NCI-H526 (cell line): ENCODE data around the gene TUBB.
A peak's percentile ranks its signal among the peaks of the same experiment; 100 is the strongest.
"Not testable (repeated sequence)": the region's sequence is repeated elsewhere in the genome, so short reads cannot be mapped to it uniquely, and the experiment has no call there.

ENCODE experiments used
- DNase-seq, 2 experiments: peaks; one replicate each; lab custom pipeline; 2025; lab: John Stamatoyannopoulos, UW

TUBB gene

GRCh38 chr6:30719356-30719755 lies 796 bp upstream of the TUBB start:
- DNase-seq: peak; percentile 46 to 61

DNA sequence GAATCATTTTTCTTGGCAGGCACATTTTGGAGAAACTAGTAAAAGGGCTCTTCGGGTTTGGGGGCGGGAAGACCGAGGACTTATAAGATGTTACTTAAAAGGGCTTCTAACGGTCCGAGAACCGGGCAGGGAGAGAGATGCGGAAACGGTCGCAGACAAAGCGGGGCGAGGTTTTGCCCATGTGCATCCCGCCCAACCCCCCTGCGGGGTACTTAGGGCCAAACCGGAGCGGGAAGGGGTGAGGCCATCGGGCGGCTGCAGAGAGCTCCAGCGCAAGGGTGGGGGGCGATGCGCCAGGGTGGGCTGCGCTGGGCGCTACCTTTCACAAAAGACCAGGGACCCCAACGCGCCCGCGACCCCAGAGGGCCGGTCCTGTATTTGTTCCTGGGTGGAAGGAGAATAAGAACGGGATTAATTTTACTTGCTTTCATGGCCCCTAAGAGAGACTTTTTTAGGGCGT lies 616 bp downstream of the TUBB start:
- DNase-seq: peak; percentile 57 to 72

GRCh38 chr6:30721198-30722024 lies 1.3 kb downstream of the TUBB start:
- peak; percentile 61 to 93 for DNase-seq

GRCh38 chr6:30722025-30722279 lies 1.8 kb downstream of the TUBB start:
- DNase-seq: peak in 1 of 2 experiments; percentile 39

DNA sequence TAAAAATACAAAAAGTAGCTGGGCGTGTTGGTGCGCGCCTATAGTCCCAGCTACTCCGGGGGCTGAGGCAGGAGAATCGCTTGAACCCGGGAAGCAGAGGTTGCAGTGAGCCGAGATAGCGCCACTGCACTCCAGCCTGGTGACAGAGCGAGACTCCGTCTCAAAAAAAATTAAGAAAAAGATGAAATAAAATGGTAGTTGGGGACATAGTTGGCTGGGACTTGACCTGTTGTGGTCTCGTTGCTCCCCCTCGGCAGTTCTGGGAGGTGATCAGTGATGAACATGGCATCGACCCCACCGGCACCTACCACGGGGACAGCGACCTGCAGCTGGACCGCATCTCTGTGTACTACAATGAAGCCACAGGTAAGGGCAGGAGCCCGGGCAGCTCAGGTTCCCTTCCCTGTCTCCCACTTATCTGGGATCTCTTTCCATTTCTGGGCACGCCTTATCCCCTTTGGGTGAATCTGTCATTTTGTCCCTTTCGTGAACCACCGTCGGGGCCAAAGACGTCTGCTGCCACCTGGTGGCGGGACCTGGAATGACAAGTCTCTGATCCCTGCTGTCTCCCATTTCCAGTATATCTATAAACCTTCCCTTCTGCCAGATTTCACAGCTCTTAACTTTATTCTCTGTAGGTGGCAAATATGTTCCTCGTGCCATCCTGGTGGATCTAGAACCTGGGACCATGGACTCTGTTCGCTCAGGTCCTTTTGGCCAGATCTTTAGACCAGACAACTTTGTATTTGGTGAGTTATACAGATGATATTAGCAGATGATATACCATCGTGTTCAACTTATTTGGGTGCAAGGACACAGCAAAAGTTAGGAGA lies 2.3 kb downstream of the TUBB start:
- peak; percentile 66 to 80 for DNase-seq

- DNase-seq: not testable (repeated sequence)
Observed at GRCh38 chr6:30723159-30723842, 3.1 kb downstream of the TUBB start.

GRCh38 chr6:30723843-30724741 lies 3.9 kb downstream of the TUBB start:
- not testable (repeated sequence) for DNase-seq

DNA sequence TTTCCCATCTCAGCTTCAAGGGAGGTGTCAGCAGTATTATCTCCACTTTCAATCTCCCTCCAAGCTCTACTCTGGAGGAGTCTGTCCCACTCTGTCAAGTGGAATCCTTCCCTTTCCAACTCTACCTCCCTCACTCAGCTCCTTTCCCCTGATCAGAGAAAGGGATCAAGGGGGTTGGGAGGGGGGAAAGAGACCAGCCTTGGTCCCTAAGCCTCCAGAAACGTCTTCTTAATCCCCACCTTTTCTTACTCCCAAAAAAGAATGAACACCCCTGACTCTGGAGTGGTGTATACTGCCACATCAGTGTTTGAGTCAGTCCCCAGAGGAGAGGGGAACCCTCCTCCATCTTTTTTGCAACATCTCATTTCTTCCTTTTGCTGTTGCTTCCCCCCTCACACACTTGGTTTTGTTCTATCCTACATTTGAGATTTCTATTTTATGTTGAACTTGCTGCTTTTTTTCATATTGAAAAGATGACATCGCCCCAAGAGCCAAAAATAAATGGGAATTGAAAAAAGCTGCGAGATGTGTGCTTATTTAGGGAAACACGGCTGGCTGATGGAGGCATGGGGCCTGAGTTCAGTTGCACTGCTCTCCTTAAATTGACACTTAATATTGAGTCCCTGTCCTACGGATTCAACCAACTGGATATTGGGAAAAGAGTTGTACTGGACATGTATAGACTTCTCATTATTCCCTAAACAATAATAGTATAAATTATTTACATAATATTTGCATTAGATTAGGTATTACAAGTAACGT lies 4.9 kb downstream of the TUBB start:
- DNase-seq: peak in 1 of 2 experiments; percentile 45

GRCh38 chr6:30725713-30726505 lies 5.8 kb downstream of the TUBB start:
- peak in 1 of 2 experiments; percentile 65 for DNase-seq

GRCh38 chr6:30726506-30727413 lies 6.6 kb downstream of the TUBB start:
- no peak for DNase-seq

GRCh38 chr6:30727920-30728553 lies 7.9 kb downstream of the TUBB start:
- DNase-seq: no peak

DNA sequence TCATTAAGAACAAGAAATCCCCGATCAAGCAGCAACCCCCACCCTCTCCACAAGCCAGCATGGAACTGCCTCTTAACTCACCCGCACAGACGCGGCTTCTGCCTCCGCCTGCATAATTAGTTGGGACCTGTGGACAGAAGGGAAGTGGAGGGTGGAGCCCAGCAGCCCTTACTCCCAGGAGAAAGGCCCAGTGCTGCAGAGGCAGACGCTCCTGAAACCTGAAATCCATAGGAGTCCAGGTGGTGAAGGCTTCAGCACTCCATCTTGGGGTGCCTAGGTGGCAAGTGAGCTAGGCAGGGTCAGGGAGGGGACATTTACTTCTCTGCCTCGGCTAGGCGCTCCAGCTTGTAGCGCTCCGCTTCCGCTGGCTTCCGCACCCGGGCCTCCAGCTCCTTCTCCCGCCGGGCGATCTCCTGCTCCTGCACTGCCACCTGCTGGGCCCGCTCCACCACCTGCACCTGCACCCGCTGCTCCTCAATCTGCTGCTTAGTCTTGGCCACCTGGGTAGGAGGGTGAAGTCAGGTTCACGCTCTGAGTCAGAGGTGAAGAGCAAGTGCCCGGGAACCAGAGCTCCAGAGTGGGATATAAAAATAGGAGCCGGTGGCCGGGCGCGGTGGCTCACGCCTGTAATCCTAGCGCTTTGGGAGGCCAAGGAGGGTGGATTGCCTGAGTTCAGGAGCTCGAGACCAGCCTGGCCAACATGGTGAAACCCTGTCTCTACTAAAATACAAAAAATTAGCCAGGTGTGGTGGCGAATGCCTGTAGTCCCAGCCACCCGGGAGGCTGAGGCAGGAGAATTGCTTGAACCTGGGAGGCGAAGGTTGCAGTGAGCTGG lies 10.7 kb downstream of the TUBB start:
- peak; percentile 49 to 94 for DNase-seq

- no peak for DNase-seq
Observed at GRCh38 chr6:30732237-30732943, 12.2 kb downstream of the TUBB start.

DNA sequence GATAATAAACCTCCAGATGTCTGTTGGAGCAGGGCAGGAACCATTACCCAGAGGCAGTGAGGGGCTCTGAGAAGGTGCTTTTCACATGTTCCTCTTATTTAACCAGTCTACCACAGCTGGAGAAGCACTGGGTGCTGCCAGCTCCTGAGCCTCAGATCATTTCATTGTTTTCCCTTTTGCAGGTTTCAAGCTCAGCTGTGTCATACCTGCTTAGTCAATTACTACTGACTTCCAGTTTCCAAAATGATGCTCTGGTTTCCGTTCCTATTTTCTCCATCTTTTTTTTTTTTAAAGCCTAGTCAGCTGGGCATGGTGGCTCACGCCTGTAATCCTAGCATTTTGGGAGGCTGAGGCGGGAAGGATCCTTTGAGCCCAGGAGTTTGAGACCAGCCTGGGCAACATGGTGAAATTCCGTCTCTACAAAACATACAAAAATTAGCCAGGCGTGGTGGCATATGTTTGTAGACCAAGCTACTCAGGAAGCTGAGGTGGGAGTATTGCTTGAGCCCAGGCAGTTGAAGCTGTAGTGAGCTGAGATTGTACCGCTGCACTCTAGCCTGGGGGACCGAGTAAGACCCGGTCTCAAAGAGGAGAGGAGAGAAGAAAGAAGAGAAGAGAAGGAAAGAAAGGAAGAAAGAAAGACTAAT lies 15.6 kb downstream of the TUBB start:
- no peak for DNase-seq

DNA sequence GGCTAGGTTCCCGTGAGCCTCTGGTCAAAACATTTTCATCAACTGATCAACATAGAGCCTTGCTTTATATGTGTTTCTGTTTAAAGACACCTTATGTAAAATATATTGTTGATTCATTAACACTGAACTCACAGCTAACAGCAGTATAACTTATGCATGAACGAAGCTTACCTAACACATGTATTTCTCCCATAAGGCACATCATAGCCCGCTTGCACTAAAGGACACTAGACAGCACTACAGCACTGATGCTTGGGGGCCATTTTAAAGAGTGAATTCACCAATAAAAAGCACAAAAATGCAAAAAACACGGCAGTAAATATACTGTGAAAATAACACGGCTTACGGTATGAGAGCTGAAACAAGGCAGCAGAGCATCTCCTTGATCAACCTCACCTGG lies 18.4 kb downstream of the TUBB start:
- DNase-seq: no peak

- DNase-seq: no peak
Observed at GRCh38 chr6:30740540-30740870, 20.4 kb downstream of the TUBB start.
